Activated CD4-positive, alpha-beta T cell treated with anti-CD3 and anti-CD28 coated beads for 4 hours (primary cell): Measurements from ENCODE around the gene MROH7.
"Not testable (repeated sequence)": the region's sequence is repeated elsewhere in the genome, so short reads cannot be mapped to it uniquely, and the experiment has no call there.

Experiments
- DNase-seq, 2 donors: peaks; one replicate each; pipeline ENCODE4 v3.0.0-alpha.2; 2020

Gene MROH7

GRCh38 chr1:54610601-54611580, 30.7 kb upstream of the MROH7 start:
- DNase-seq: no peak

DNA sequence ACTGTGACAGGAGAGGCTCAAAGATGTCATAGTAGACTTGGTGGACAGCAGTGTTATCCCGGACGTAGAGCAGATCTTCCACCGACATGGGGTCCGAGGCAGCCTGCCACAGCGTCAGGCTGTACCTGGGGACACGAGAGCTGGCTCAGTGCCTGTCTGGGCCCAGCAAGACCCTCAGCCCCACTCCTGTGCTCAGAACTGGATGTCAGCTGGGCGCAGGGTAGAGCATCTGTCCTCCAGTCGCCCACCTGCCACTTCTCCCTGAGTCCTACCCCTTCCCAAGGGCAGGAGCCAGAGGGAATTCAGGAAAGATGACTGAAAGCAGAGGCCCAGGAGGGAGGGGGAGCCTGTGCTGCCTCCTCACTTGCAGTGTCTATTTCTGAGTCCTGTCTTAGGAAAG, 30.0 kb upstream of the MROH7 start:
- DNase-seq: no peak

DNA sequence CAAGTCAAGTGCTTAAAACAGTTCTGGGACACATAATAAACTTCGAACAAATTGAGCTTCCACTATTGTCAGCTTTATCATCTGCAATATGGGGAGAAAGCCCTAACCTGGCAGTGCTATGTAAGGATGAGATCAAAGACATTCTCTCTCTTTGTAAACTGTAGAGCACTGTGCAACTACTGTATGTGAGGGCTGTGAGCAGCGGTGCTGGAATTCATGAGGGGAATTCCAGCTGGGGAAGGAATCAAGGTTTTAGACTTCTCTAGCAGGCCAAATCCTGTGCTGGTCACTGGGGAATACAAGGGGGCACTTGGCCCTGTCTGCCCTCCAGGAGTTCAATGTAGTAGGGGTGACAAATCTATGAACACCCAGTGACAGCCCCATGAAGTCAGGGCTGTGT, 27.6 kb upstream of the MROH7 start:
- DNase-seq: no peak

GRCh38 chr1:54614563-54614962, 27.0 kb upstream of the MROH7 start:
- DNase-seq: no peak

- DNase-seq: no peak
Observed at GRCh38 chr1:54615531-54616279, 25.9 kb upstream of the MROH7 start.

- no peak for DNase-seq
Observed at GRCh38 chr1:54619749-54620148, 21.8 kb upstream of the MROH7 start.

DNA sequence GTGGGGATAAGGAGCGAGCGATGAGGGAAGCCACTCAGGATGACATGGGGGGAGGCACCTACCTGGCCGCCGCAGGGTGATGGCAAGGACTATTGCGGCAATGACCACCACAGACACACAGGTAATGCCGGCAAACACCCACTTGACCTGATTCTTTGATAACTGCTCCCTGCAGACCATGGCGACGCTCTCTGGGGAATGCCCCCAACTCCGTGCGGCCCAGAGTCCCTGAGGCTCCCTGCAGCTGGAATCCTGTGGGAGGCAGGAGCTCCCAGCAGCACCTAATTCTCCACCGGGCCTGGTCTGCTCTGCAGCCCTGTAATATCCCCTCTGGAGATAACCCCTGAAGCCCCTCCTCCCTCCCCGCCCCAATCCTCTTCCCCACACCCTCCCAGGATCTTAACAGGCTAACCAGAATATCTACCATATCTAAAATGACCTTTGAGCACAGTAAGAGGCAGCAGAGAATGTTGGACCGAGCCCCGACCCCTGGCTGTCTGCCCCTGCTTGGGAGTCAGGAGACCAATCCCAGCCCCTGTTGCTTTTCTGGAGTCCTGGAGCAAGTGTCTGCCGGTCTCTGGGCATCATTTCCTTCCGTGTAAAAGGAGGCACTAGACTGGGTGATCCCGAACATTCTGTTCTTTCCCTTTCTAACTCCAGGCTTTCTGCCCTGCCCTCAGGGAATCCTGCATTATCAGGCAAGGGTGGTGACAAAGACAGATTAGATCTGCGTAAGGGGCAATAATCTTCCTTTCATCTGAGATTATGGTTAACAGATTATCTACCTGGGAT, 18.2 kb upstream of the MROH7 start, which contains the start of gene FAM151A:
FAM151A (minus strand) TSS at position 310 of the 792 bp plus-strand sequence; CDS start at position 180, 130 bp downstream.
- DNase-seq: no peak

DNA sequence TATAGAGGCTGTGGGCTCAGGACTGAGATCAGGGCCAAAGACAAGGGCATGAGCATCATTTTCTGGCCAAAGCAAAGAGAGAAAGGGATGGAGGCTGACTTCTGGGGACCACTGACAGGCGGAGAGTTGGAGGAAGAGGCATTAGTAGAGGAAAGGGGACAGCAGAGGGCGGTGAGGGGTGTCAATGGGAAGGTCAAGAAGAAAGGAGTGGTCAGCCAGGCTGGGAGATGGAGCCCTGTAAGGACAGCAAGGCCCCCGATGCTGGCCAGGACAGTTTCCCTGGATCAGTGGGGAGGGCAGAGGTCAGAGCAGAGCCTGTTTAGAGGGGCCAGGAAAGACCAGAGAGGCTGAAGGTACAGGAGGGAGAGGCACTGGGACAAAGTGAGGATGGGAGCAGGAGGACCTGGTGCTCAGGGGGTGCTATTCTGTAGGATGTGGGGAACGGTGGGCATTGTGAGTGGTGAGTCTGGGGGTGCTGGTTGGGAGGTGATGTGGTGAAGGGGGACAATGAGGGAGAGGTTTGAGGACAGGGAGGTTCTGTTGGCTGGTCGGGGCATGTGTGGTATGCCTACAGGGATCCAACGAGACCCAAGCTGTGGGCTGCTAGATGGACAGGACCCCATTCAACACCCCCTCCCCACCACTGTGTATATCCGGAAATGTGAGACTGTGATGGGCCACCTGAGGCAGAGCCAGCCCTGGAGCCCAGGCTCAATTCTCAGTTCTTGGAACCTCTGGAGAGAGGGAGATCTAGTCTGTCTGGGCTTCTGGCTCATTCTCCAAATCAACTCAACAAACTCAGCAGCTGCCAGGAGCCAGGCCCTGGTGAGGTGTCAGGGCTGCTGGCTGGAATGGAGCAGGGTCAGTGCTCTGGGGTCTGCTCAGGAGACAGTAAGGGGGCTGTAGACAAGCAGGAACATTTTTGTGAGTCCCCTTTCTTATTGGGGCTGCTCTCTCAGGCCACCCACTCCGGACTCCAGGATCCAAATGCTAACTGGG, 16.8 kb upstream of the MROH7 start:
- no peak for DNase-seq

GRCh38 chr1:54627196-54627595, 14.4 kb upstream of the MROH7 start:
- DNase-seq: no peak

DNA sequence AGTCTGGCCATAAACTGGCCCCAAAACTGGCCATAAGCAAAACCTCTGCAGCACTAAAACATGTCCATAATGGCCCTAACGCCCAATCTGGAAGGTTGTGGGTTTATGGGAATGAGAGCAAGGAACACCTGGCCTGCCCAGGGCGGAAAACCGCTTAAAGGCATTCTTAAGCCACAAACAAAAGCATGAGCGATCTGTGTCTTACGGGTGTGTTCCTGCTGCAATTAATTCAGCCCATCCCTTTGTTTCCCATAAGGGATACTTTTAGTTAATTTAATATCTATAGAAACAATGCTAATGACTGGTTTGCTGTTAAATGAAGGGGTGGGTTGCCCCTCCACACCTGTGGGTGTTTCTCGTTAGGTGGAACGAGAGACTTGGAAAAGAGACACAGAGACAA, 5.8 kb upstream of the MROH7 start:
- not testable (repeated sequence) for DNase-seq

GRCh38 chr1:54636461-54637446, 4.8 kb upstream of the MROH7 start:
- DNase-seq: not testable (repeated sequence)

DNA sequence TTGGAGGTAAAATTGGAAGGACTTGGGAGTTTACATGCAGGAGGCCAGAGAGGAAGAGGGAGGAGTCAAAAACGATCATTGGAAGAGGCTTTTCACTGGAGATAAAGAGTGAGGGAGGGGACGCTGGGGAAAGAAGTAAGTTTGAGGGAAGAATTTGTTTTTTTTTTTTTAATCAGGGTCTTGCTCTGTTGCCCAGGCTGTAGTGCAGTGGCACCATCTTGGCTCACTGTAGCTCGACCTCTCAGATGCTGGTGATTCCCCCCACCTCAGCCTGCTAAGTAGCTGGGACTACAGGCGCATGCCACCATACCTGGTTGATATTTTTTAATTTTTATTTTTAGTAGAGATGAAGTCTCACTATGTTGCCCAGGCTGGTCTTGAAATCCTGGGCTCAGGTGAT, 1.2 kb upstream of the MROH7 start:
- DNase-seq: no peak

DNA sequence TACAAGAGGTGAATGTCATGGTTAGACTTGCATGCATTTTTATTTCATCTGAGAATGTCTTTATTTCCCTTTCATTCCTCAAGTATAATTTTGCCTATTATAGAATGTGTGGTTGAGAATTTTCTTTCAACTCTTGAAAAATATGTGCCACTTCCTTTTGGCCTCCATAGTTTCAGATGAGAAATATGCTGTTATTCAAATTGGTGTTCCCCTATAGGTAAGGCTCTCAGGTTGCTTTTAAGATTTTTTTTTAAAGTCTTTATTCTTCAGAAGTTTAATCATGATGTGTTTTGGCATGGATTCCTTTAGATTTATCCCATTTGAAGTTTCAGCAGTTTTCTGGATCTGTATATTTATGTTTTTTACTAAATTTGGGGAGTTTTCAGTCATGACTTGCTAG, 2.1 kb downstream of the MROH7 start:
- DNase-seq: no peak

- no peak for DNase-seq
Observed at GRCh38 chr1:54645806-54646676, 4.5 kb downstream of the MROH7 start.

GRCh38 chr1:54649130-54649898, 7.7 kb downstream of the MROH7 start:
- no peak for DNase-seq

DNA sequence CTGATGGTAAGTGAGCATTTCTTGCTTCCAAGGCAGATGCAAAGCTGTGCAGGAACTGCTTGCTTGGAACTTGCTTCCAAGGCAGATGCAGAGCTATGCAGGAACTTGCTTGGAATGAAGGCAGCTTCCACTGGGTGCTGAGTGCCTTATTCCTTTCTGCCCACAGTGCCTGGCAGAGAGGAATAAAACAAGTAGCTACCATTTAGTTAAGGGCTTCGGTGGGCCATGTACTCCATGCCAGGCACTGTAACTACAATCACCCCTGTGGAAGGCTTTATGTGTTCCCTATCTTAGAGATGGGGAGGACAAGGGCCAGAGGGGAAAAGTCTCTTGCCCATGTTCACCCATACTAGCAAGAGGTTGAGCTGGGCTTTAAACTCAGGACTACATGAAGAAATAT, 8.3 kb downstream of the MROH7 start:
- DNase-seq: no peak

- no peak for DNase-seq
Observed at GRCh38 chr1:54650417-54650816, 8.8 kb downstream of the MROH7 start.

GRCh38 chr1:54651608-54652007, 10.0 kb downstream of the MROH7 start:
- no peak for DNase-seq

DNA sequence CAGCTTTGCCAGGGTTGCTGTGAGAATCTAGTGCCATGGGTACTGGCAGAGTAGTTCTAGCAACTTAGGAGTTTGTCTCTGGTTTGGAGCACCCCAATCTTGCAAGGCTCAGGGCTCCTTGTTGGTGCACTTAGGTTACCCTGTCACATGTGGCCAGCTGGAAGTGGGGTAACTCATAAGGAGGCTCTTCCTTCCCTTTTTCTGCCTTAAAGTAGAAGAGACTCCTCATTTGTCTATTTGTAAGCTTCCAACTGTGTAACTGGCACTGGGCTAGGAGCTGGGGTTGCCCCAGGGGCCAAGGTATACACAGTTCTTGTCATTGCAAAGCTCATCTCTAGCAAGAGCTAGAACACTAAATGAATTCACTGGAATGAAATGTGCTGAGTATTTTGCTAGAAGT, 10.6 kb downstream of the MROH7 start:
- no peak for DNase-seq
